GM12878 (cell line): ENCODE data around the gene PDE11A.

ENCODE experiments used
- REST ChIP-seq: IDR thresholded peaks from 2 replicates; pipeline ENCODE4 v1.6.1; 2012; ENCODE audit warnings: mild to moderate bottlenecking, low read depth, low read length
- STAT1 ChIP-seq: fragments of 450-650 bp; conservative IDR thresholded peaks from 2 replicates; pipeline ENCODE4 v1.6.1; 2014; ENCODE audit warnings: antibody characterized with exemption, mild to moderate bottlenecking
- TF ChIP-seq, protein P1 (sequence below), 3 experiments: IDR thresholded peaks in 2 of 3; conservative IDR thresholded peaks in 1 of 3; 2 replicates each; pipeline ENCODE4 v1.5.1; 2011; ENCODE audit warnings: low read depth in 3 of 3, low read length in 3 of 3, mild to moderate bottlenecking in 3 of 3, control low read depth in 2 of 3, moderate library complexity in 2 of 3, inconsistent platforms in 1 of 3, mixed read lengths in 1 of 3; ENCODE audit not compliant: control insufficient read depth in 2 of 3, insufficient read depth in 1 of 3; ENCODE audit errors: extremely low read depth in 1 of 3
- TF ChIP-seq, protein P2 (sequence below): IDR thresholded peaks from 2 replicates; pipeline ENCODE4 v1.6.1; 2012; ENCODE audit warnings: low read length, inconsistent platforms

DNA sequence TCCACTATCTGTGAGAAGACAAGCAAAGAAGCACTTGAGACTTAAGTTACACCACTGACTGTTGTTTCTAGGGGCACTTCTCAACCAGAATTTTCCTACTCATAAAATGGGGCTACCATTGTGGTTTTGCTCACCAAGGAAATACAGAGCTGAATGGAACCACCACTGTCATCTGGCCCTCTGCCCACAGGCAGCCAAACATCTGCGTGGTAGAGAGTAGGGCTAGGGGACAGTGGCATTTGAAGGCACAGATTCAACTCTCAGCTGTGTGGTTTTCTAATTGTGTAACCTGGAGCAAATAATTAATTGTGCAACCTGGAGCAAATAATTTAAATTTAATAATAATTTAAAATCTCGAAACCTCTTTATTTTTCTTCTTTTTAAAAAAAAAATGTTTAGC is 79.6 kb downstream of the PDE11A start:
- TF ChIP-seq, protein P1, sequence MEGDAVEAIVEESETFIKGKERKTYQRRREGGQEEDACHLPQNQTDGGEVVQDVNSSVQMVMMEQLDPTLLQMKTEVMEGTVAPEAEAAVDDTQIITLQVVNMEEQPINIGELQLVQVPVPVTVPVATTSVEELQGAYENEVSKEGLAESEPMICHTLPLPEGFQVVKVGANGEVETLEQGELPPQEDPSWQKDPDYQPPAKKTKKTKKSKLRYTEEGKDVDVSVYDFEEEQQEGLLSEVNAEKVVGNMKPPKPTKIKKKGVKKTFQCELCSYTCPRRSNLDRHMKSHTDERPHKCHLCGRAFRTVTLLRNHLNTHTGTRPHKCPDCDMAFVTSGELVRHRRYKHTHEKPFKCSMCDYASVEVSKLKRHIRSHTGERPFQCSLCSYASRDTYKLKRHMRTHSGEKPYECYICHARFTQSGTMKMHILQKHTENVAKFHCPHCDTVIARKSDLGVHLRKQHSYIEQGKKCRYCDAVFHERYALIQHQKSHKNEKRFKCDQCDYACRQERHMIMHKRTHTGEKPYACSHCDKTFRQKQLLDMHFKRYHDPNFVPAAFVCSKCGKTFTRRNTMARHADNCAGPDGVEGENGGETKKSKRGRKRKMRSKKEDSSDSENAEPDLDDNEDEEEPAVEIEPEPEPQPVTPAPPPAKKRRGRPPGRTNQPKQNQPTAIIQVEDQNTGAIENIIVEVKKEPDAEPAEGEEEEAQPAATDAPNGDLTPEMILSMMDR (IDR thresholded peaks at IDR 0.05 in 2 of 3, conservative IDR thresholded peaks at IDR 0.05 in 1 of 3; ENCODE audit: control insufficient read depth in 2 of 3, extremely low read depth in 1 of 3, insufficient read depth in 1 of 3, low read depth in 3 of 3, low read length in 3 of 3) = no peak
- TF ChIP-seq STAT1 (no peak), REST (no peak)
- TF ChIP-seq, protein P2, sequence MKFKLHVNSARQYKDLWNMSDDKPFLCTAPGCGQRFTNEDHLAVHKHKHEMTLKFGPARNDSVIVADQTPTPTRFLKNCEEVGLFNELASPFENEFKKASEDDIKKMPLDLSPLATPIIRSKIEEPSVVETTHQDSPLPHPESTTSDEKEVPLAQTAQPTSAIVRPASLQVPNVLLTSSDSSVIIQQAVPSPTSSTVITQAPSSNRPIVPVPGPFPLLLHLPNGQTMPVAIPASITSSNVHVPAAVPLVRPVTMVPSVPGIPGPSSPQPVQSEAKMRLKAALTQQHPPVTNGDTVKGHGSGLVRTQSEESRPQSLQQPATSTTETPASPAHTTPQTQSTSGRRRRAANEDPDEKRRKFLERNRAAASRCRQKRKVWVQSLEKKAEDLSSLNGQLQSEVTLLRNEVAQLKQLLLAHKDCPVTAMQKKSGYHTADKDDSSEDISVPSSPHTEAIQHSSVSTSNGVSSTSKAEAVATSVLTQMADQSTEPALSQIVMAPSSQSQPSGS = no peak
